Measurements from ENCODE around the gene KCNN4. TPM values are rescaled to one million over a fixed set of nuclear protein-coding genes. Genes with fewer than 3 reads are reported as not detected.
"Not testable (repeated sequence)": the region's sequence is repeated elsewhere in the genome, so short reads cannot be mapped to it uniquely, and the experiment has no call there.

KCNN4 gene
- total RNA-seq, 4 donors from 2014 or later: 1.1 to 4.1 (median 1.7) TPM; not detected in 1

- TF ChIP-seq CTCF (IDR thresholded peaks at IDR 0.05 in 4 of 5, conservative IDR thresholded peaks at IDR 0.05 in 1 of 5) (no peak), POLR2A (IDR thresholded peaks at IDR 0.05) (no peak)
- Histone ChIP-seq H3K27ac (no peak overlapping the region), H3K9me3 (no peaks in the 10 kb centered on the region), H3K36me3 (no peaks in the 10 kb centered on the region), H3K4me3 (no peak overlapping the region), H3K4me1 (no peaks in the 10 kb centered on the region), H3K27me3 (no peaks in the 10 kb centered on the region)
- ATAC-seq (no peak), DNase-seq (no peak)
- intact Hi-C loops (cut with DNase I; ENCODE audit: low total_unique reads): no loop called here
- in situ Hi-C loops (cut with MboI; ENCODE audit: low sequenced_read_pairs in 4 of 4): no loop called here
These were observed 26.9 kb upstream of the KCNN4 start for GRCh38 chr19:43807651-43808050.

GRCh38 chr19:43806848-43807247, 26.1 kb upstream of the KCNN4 start:
- no peaks in the 10 kb centered on the region for H3K9me3 ChIP-seq
- in situ Hi-C loops (cut with MboI; ENCODE audit: low sequenced_read_pairs in 4 of 4): no loop called here
- no peaks in the 10 kb centered on the region for H3K27me3 ChIP-seq
- DNase-seq: no peak
- H3K36me3 ChIP-seq: no peaks in the 10 kb centered on the region
- H3K27ac ChIP-seq: no peak overlapping the region
- H3K4me1 ChIP-seq: no peaks in the 10 kb centered on the region
- H3K4me3 ChIP-seq: no peak overlapping the region
- intact Hi-C loops (cut with DNase I; ENCODE audit: low total_unique reads): no loop called here
- no peak for TF ChIP-seq POLR2A (IDR thresholded peaks at IDR 0.05)
- no peak for TF ChIP-seq CTCF (IDR thresholded peaks at IDR 0.05 in 4 of 5, conservative IDR thresholded peaks at IDR 0.05 in 1 of 5)
- ATAC-seq: no peak

- not testable (repeated sequence) for ATAC-seq
These were observed 25.6 kb upstream of the KCNN4 start for GRCh38 chr19:43806401-43806800.

GRCh38 chr19:43804432-43804831, 23.7 kb upstream of the KCNN4 start:
- Histone ChIP-seq H3K27ac (no peak overlapping the region), H3K36me3 (no peaks in the 10 kb centered on the region), H3K27me3 (peaks cover 0 to 7% (median 0%) of the 10 kb centered on the region in 3 donors), H3K9me3 (no peaks in the 10 kb centered on the region), H3K4me1 (no peaks in the 10 kb centered on the region), H3K4me3 (no peak overlapping the region)
- intact Hi-C loops (cut with DNase I; ENCODE audit: low total_unique reads) (no loop called here), in situ Hi-C loops (cut with MboI; ENCODE audit: low sequenced_read_pairs in 4 of 4) (no loop called here)
- ATAC-seq (no peak), DNase-seq (no peak)
- TF ChIP-seq POLR2A (IDR thresholded peaks at IDR 0.05) (no peak), CTCF (IDR thresholded peaks at IDR 0.05 in 4 of 5, conservative IDR thresholded peaks at IDR 0.05 in 1 of 5) (no peak)

More at GRCh38 chr19:43806401-43806800, 25.6 kb upstream of the KCNN4 start:
- H3K27me3 ChIP-seq; in situ Hi-C loops (cut with MboI; ENCODE audit: low sequenced_read_pairs in 4 of 4); H3K4me3 ChIP-seq; DNase-seq; H3K36me3 ChIP-seq; intact Hi-C loops (cut with DNase I; ENCODE audit: low total_unique reads); H3K9me3 ChIP-seq; H3K27ac ChIP-seq; H3K4me1 ChIP-seq: not testable (repeated sequence)

GRCh38 chr19:43802216-43802951, 21.6 kb upstream of the KCNN4 start, which contains the start of gene LYPD5:
Gene LYPD5, minus strand, starts transcription at chr19:43802447. Its CDS starts 67 bp downstream, at chr19:43802380.
- Histone ChIP-seq H3K36me3 (no peaks in the 10 kb centered on the region), H3K27ac (no peak within 1 kb of the TSS), H3K27me3 (peaks cover 0 to 21% (median 13%) of the 10 kb centered on the region in 3 donors), H3K4me3 (no peak within 1 kb of the TSS), H3K4me1 (no peaks in the 10 kb centered on the region), H3K9me3 (no peaks in the 10 kb centered on the region)
- TF ChIP-seq POLR2A (IDR thresholded peaks at IDR 0.05) (no peak), CTCF (IDR thresholded peaks at IDR 0.05 in 4 of 5, conservative IDR thresholded peaks at IDR 0.05 in 1 of 5) (no peak)
- in situ Hi-C loops (cut with MboI; ENCODE audit: low sequenced_read_pairs in 4 of 4): no loop called here
- intact Hi-C loops (cut with DNase I; ENCODE audit: low total_unique reads): no loop called here
- ATAC-seq: no peak
- no peak for DNase-seq

Data from gastrocnemius medialis (tissue), 4 donors.